CD8-positive, alpha-beta memory T cell (primary cell): ENCODE results near the gene PCNT. TPM values are rescaled to one million over a fixed set of nuclear protein-coding genes. Genes with fewer than 3 reads are reported as not detected.
A peak's percentile ranks its signal among the peaks of the same experiment; 100 is the strongest.

Source experiments
- CTCF ChIA-PET: fragments of 350-600 bp; sonication (Branson Sonifier 250); formaldehyde crosslinking; loops from one replicate; lab custom pipeline; 2021; ENCODE audit warnings: antibody characterized with exemption; lab: Charles Lee
- POLR2A ChIA-PET: fragments of 350-600 bp; sonication (Branson Sonifier 250); formaldehyde crosslinking; loops from one replicate; lab custom pipeline; 2021; ENCODE audit warnings: antibody characterized with exemption; lab: Charles Lee
- DNase-seq, 5 donors: peaks; one replicate each; pipeline versions ENCODE4 v3.0.0 to v3.0.0-alpha.2; 2020 to 2022; ENCODE audit warnings: mixed read lengths in 1 of 5
- H3K27ac ChIP-seq: one replicate; pipeline ENCODE4 v1.7.0; 2013; ENCODE audit warnings: low read depth, mild to moderate bottlenecking, low read length, moderate library complexity
- H3K27me3 ChIP-seq: 2 replicates; pipeline ENCODE4 v1.7.0; 2013; ENCODE audit warnings: low read length, mild to moderate bottlenecking; ENCODE audit not compliant: insufficient read depth, poor library complexity, severe bottlenecking
- H3K36me3 ChIP-seq: 2 replicates; pipeline ENCODE4 v1.7.0; 2013; ENCODE audit warnings: mild to moderate bottlenecking, low read length, moderate library complexity; ENCODE audit not compliant: insufficient read depth
- H3K4me1 ChIP-seq: 2 replicates; pipeline ENCODE4 v1.7.0; 2013; ENCODE audit warnings: mild to moderate bottlenecking, low read length, moderate library complexity; ENCODE audit not compliant: insufficient read depth
- H3K4me3 ChIP-seq: 2 replicates; pipeline ENCODE4 v1.7.0; 2013; ENCODE audit warnings: mild to moderate bottlenecking, low read length
- H3K9me3 ChIP-seq: 2 replicates; pipeline ENCODE4 v1.7.0; 2013; ENCODE audit warnings: mild to moderate bottlenecking, low read length
- H3K27ac Mint-ChIP-seq, 8 donors: one replicate each; pipeline ENCODE4 v1.8.0; 2020 to 2021; ENCODE audit warnings: mixed read lengths in 8 of 8, mild to moderate bottlenecking in 6 of 8, inconsistent platforms in 3 of 8, moderate library complexity in 3 of 8
- H3K27me3 Mint-ChIP-seq, 2 donors: one replicate each; pipeline ENCODE4 v1.8.0; 2020 to 2021; ENCODE audit warnings: mixed read lengths in 2 of 2, mild to moderate bottlenecking in 1 of 2, moderate library complexity in 1 of 2
- H3K36me3 Mint-ChIP-seq, 3 donors: one replicate each; pipeline ENCODE4 v1.8.0; 2020 to 2021; ENCODE audit warnings: mixed read lengths in 3 of 3, inconsistent platforms in 1 of 3, mild to moderate bottlenecking in 1 of 3
- H3K4me1 Mint-ChIP-seq, 3 donors: one replicate each; pipeline ENCODE4 v1.8.0; 2020 to 2021; ENCODE audit warnings: mixed read lengths in 3 of 3, inconsistent platforms in 1 of 3, mild to moderate bottlenecking in 1 of 3
- H3K4me3 Mint-ChIP-seq, 7 donors: one replicate each; pipeline ENCODE4 v1.8.0; 2020 to 2021; ENCODE audit warnings: mixed read lengths in 7 of 7, mild to moderate bottlenecking in 6 of 7, moderate library complexity in 4 of 7, inconsistent platforms in 2 of 7
- H3K9me3 Mint-ChIP-seq, 5 donors: one replicate each; pipeline ENCODE4 v1.8.0; 2020 to 2022; ENCODE audit warnings: mixed read lengths in 5 of 5, mild to moderate bottlenecking in 3 of 5, moderate library complexity in 2 of 5, inconsistent platforms in 1 of 5
- polyA plus RNA-seq: library from polyadenylated mRNA; unstranded; fragments of 300-500 nt; fragmentation: Illumina TruSeq; gene quantifications from one replicate; pipeline ENCODE4 v1.2.3, GENCODE V29; 2021
- total RNA-seq, 2 experiments: library from RNA; stranded (reverse); gene quantifications; one replicate each; pipeline ENCODE4 v1.2.3, GENCODE V29; 2021

Gene PCNT
- total and polyA plus RNA-seq, 3 experiments from 2014 or later: 27.1 to 60.1 (median 54.8) TPM

GRCh38 chr21:46393451-46393940 lies 69.5 kb downstream of the PCNT start:
- H3K9me3 Mint-ChIP-seq: no peaks in the 10 kb centered on the region
- H3K27ac ChIP-seq: no peak overlapping the region
- peak overlapping the region in 1 of 8 donors; percentile 55 for H3K27ac Mint-ChIP-seq
- H3K4me1 ChIP-seq: no peaks in the 10 kb centered on the region
- no peaks in the 10 kb centered on the region for H3K27me3 ChIP-seq
- DNase-seq: no peak
- H3K9me3 ChIP-seq: no peaks in the 10 kb centered on the region
- no peaks in the 10 kb centered on the region for H3K27me3 Mint-ChIP-seq
- H3K4me3 Mint-ChIP-seq: no peak overlapping the region
- H3K36me3 ChIP-seq: peaks cover 8% of the 10 kb centered on the region
- ChIA-PET POLR2A (no interaction called here), CTCF (no interaction called here)
- peaks cover 0 to 2% (median 0%) of the 10 kb centered on the region in 3 donors for H3K4me1 Mint-ChIP-seq
- peaks cover 7 to 84% (median 18%) of the 10 kb centered on the region in 3 donors for H3K36me3 Mint-ChIP-seq
- H3K4me3 ChIP-seq: no peak overlapping the region

GRCh38 chr21:46393941-46394594 lies 70.1 kb downstream of the PCNT start:
- no peak overlapping the region for H3K27ac ChIP-seq
- H3K4me3 ChIP-seq: no peak overlapping the region
- H3K27me3 ChIP-seq: no peaks in the 10 kb centered on the region
- H3K4me1 ChIP-seq: no peaks in the 10 kb centered on the region
- peaks cover 0 to 2% (median 0%) of the 10 kb centered on the region in 3 donors for H3K4me1 Mint-ChIP-seq
- H3K36me3 ChIP-seq: peaks cover 8% of the 10 kb centered on the region
- H3K27ac Mint-ChIP-seq: peak overlapping the region in 4 of 8 donors; percentile 55 to 84 (median 69)
- ChIA-PET POLR2A (no interaction called here), CTCF (no interaction called here)
- H3K9me3 Mint-ChIP-seq: no peaks in the 10 kb centered on the region
- H3K9me3 ChIP-seq: no peaks in the 10 kb centered on the region
- peaks cover 7 to 84% (median 17%) of the 10 kb centered on the region in 3 donors for H3K36me3 Mint-ChIP-seq
- no peaks in the 10 kb centered on the region for H3K27me3 Mint-ChIP-seq
- peak in 1 of 5 donors; percentile 13 for DNase-seq
- H3K4me3 Mint-ChIP-seq: no peak overlapping the region

DNA sequence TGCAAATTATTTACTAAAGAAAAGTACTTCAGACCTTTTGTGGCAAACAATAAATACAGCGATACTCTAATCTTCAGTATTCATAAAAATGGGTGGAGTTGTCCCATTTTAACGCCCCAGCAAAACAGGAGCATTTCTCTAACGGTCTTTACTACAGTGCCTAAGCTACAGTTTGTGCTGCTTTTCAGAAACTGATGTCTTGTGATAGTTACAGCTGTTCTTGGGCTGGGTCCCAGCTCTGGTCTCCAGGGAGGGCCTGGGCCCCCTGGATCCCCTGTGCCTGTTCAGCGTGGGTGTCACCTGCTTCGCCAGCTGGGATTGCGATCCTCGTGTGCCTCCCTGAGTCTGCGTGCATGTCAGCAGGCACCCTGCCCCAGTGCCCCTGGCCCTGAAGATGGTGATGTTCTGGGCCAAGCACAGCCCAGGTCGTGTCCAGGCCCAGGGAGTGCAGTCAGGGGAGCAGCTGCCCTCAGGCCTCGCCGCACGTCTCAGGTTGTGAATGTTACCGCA lies 70.7 kb downstream of the PCNT start:
- Histone ChIP-seq H3K4me3 (no peak overlapping the region), H3K36me3 (peaks cover 8% of the 10 kb centered on the region), H3K9me3 (no peaks in the 10 kb centered on the region), H3K4me1 (no peaks in the 10 kb centered on the region), H3K27me3 (no peaks in the 10 kb centered on the region), H3K27ac (no peak overlapping the region)
- no peak overlapping the region for H3K4me3 Mint-ChIP-seq
- peak overlapping the region in 2 of 8 donors; percentile 46 to 82 for H3K27ac Mint-ChIP-seq
- peaks cover 11 to 84% (median 17%) of the 10 kb centered on the region in 3 donors for H3K36me3 Mint-ChIP-seq
- no peak for DNase-seq
- no peaks in the 10 kb centered on the region for H3K9me3 Mint-ChIP-seq
- ChIA-PET POLR2A (no interaction called here), CTCF (no interaction called here)
- peaks cover 0 to 2% (median 0%) of the 10 kb centered on the region in 3 donors for H3K4me1 Mint-ChIP-seq
- H3K27me3 Mint-ChIP-seq: no peaks in the 10 kb centered on the region

DNA sequence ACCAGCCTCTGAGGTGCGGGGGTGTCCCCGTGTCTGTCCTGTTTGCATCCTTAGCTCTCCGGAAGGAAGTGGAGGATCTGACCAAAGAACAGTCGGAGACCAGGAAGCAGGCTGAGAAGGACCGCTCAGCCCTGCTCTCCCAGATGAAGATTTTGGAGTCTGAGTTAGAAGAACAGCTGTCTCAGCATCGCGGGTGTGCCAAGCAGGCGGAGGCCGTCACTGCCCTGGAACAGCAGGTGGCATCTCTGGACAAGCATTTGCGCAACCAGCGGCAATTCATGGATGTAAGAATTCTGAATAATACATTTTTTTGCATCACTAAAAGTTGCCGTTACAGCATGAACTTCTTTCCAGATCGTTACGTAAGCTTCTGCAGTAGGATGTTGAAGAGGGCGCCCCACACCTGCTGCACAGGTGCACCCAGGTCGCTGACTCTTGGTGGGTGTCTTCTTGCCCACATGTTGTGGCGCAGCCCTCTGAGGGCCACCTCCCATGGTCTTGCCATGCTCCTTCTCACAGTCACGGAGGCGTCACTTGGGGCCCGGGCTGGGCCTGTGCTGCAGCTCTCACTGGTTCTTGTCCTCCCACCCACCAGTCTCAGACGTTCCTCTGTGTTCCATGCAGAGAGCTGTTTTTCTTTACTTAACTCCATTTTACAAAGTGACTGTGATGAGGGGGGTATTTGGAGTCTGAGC lies 73.4 kb downstream of the PCNT start:
- POLR2A ChIA-PET: no interaction called here
- H3K4me3 ChIP-seq: no peak overlapping the region
- H3K4me3 Mint-ChIP-seq: no peak overlapping the region
- peak overlapping the region in 3 of 8 donors; percentile 19 to 57 (median 26) for H3K27ac Mint-ChIP-seq
- peaks cover 11 to 84% (median 19%) of the 10 kb centered on the region in 3 donors for H3K36me3 Mint-ChIP-seq
- no peaks in the 10 kb centered on the region for H3K9me3 ChIP-seq
- H3K36me3 ChIP-seq: peaks cover 8% of the 10 kb centered on the region
- H3K27me3 ChIP-seq: no peaks in the 10 kb centered on the region
- no peaks in the 10 kb centered on the region for H3K9me3 Mint-ChIP-seq
- H3K4me1 Mint-ChIP-seq: peaks cover 0 to 2% (median 0%) of the 10 kb centered on the region in 3 donors
- no peak overlapping the region for H3K27ac ChIP-seq
- no peaks in the 10 kb centered on the region for H3K27me3 Mint-ChIP-seq
- no peak for DNase-seq
- CTCF ChIA-PET: no interaction called here
- no peaks in the 10 kb centered on the region for H3K4me1 ChIP-seq

- CTCF ChIA-PET: no interaction called here
- H3K27ac Mint-ChIP-seq: no peak overlapping the region
- H3K36me3 Mint-ChIP-seq: peaks cover 13 to 83% (median 16%) of the 10 kb centered on the region in 3 donors
- no peaks in the 10 kb centered on the region for H3K9me3 Mint-ChIP-seq
- no peaks in the 10 kb centered on the region for H3K4me1 ChIP-seq
- H3K36me3 ChIP-seq: peaks cover 8% of the 10 kb centered on the region
- POLR2A ChIA-PET: no interaction called here
- H3K27me3 Mint-ChIP-seq: no peaks in the 10 kb centered on the region
- H3K27me3 ChIP-seq: no peaks in the 10 kb centered on the region
- H3K4me3 ChIP-seq: no peak overlapping the region
- no peak overlapping the region for H3K4me3 Mint-ChIP-seq
- no peak overlapping the region for H3K27ac ChIP-seq
- peaks cover 0 to 2% (median 0%) of the 10 kb centered on the region in 3 donors for H3K4me1 Mint-ChIP-seq
- no peaks in the 10 kb centered on the region for H3K9me3 ChIP-seq
- DNase-seq: no peak
Measured at GRCh38 chr21:46397993-46398392, 74.0 kb downstream of the PCNT start.

DNA sequence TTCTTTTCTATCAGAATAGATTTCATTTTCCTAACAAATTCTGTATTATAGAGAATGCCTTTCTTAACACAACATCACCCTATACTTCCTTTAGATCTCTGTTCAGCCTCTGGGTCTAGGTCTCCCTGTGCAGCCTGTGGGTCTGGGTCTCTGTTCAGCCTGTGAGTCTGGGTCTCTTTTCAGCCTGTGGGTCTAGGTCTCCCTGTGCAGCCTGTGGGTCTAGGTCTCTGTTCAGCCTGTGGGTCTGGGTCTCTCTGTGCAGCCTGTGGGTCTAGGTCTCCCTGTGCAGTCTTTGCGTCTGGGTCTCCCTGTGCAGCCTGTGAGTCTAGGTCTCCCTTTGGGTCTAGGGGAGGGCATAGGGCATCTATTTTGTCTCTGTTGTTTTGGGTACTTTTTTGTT lies 75.2 kb downstream of the PCNT start:
- no peaks in the 10 kb centered on the region for H3K27me3 ChIP-seq
- Mint-ChIP-seq H3K4me1 (peaks cover 0 to 2% (median 0%) of the 10 kb centered on the region in 3 donors), H3K27me3 (no peaks in the 10 kb centered on the region), H3K36me3 (peaks cover 15 to 79% (median 15%) of the 10 kb centered on the region in 3 donors), H3K4me3 (no peak overlapping the region), H3K9me3 (no peaks in the 10 kb centered on the region), H3K27ac (peak overlapping the region in 2 of 8 donors; percentile 12 to 51)
- ChIA-PET POLR2A (no interaction called here), CTCF (no interaction called here)
- no peaks in the 10 kb centered on the region for H3K9me3 ChIP-seq
- H3K4me1 ChIP-seq: no peaks in the 10 kb centered on the region
- no peak overlapping the region for H3K4me3 ChIP-seq
- DNase-seq: no peak
- no peak overlapping the region for H3K27ac ChIP-seq
- peaks cover 8% of the 10 kb centered on the region for H3K36me3 ChIP-seq

DNA sequence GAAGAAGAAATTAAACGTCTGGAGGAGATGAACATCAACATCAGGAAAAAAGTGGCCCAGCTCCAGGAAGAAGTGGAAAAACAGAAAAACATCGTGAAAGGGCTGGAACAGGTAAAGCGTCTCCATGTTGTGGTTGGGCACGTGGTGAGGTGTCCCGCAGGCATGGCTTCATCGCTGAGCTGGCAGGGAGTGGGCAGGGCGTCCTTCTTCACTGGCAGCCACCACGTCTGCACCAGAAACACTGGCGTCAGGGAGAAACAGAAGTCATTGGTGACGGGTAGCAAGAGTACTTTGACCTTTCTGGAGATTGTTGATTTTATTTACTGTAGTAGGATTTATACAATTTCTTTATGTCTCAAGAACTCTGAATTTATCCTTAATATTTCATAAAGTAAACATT lies 75.7 kb downstream of the PCNT start:
- Histone ChIP-seq H3K36me3 (peaks cover 8% of the 10 kb centered on the region), H3K27ac (no peak overlapping the region), H3K4me1 (no peaks in the 10 kb centered on the region), H3K27me3 (no peaks in the 10 kb centered on the region), H3K9me3 (no peaks in the 10 kb centered on the region), H3K4me3 (no peak overlapping the region)
- Mint-ChIP-seq H3K27me3 (no peaks in the 10 kb centered on the region), H3K36me3 (peaks cover 14 to 76% (median 15%) of the 10 kb centered on the region in 3 donors), H3K4me1 (no peaks in the 10 kb centered on the region), H3K27ac (peak overlapping the region in 3 of 8 donors; percentile 17 to 44 (median 33)), H3K4me3 (no peak overlapping the region), H3K9me3 (no peaks in the 10 kb centered on the region)
- DNase-seq: no peak
- ChIA-PET CTCF (interaction anchor here (0.8 to 1.2 kb wide), 2 partner anchors 20 to 26 kb away, joined by 3 to 6 read pairs; no protein-coding TSS in a partner anchor), POLR2A (no interaction called here)
